Endothelial cell of umbilical vein (primary cell): ENCODE data around the gene SCTR. TPM values are rescaled to one million over a fixed set of nuclear protein-coding genes. Genes with fewer than 3 reads are reported as not detected.

ENCODE experiments used
- BruUV-seq: library from RNA; stranded (reverse); fragments of 400-500 nt; replicated peaks from 2 replicates; lab custom pipeline; 2021; lab: Mats Ljungman, UMichigan
- CTCF ChIA-PET: fragments of 300-600, 350-600 bp; sonication (Branson Sonifier 250); formaldehyde crosslinking; loops from one replicate; lab custom pipeline; 2021; ENCODE audit warnings: antibody characterized with exemption, inconsistent platforms; lab: Charles Lee
- POLR2A ChIA-PET: fragments of 300-600, 350-600 bp; sonication (Branson Sonifier 250); formaldehyde crosslinking; loops from one replicate; lab custom pipeline; 2021; ENCODE audit warnings: antibody characterized with exemption, inconsistent platforms; lab: Charles Lee
- DNase-seq: peaks from one replicate; pipeline ENCODE4 v3.0.0-alpha.2; 2011; ENCODE audit warnings: low read depth, low spot score
- FAIRE-seq: peaks from 2 replicates; lab custom pipeline; 2011; peaks lifted over from hg19 to GRCh38; lab: Jason Lieb, UNC
- H2AFZ ChIP-seq: 2 replicates; pipeline ENCODE4 v1.6.0; 2012; ENCODE audit warnings: low read depth, low read length, control low read depth, inconsistent platforms
- H3K27ac ChIP-seq: 2 replicates; pipeline ENCODE4 v1.5.1; 2011; ENCODE audit warnings: low read depth, mild to moderate bottlenecking, control low read depth, low read length, moderate library complexity; ENCODE audit not compliant: insufficient read depth
- H3K27me3 ChIP-seq, 2 experiments: 2 replicates each; pipeline versions ENCODE4 v1.6.0 to v1.6.1; 2011; ENCODE audit warnings: low read length in 2 of 2, mixed read lengths in 1 of 2; ENCODE audit not compliant: control insufficient read depth in 2 of 2, insufficient read depth in 2 of 2
- H3K36me3 ChIP-seq, 2 experiments: 2 replicates in 1 of 2; 3 replicates in 1 of 2; pipeline ENCODE4 v1.5.1; 2011; ENCODE audit warnings: low read length in 2 of 2, mild to moderate bottlenecking in 1 of 2, moderate library complexity in 1 of 2; ENCODE audit not compliant: control insufficient read depth in 2 of 2, insufficient read depth in 2 of 2; ENCODE audit errors: extremely low read depth in 1 of 2
- H3K4me1 ChIP-seq: 3 replicates; pipeline ENCODE4 v1.5.1; 2011; ENCODE audit warnings: mild to moderate bottlenecking, low read length; ENCODE audit not compliant: control insufficient read depth, insufficient read depth; ENCODE audit errors: extremely low read depth
- H3K4me2 ChIP-seq: 2 replicates; pipeline ENCODE4 v1.6.1; 2011; ENCODE audit warnings: low read length, control low read depth, mixed read lengths; ENCODE audit not compliant: insufficient read depth
- H3K4me3 ChIP-seq, 3 experiments: fragments of 200-600 bp in 1 of 3; sonication (generic), shearing (Covaris generic) in 1 of 3; replicated peaks in 1 of 3; 2 replicates each; pipeline ENCODE4 v1.5.1; 2011 to 2016; ENCODE audit warnings: control low read depth in 3 of 3, low read length in 3 of 3, mild to moderate bottlenecking in 2 of 3, inconsistent platforms in 1 of 3, low read depth in 1 of 3, moderate library complexity in 1 of 3; ENCODE audit not compliant: insufficient read depth in 1 of 3
- H3K79me2 ChIP-seq: 2 replicates; pipeline ENCODE4 v1.6.0; 2012; ENCODE audit warnings: low read length, inconsistent platforms; ENCODE audit not compliant: control insufficient read depth, insufficient read depth
- H3K9ac ChIP-seq: replicated peaks from 2 replicates; pipeline ENCODE3; 2011; ENCODE audit warnings: low read length, control low read depth; ENCODE audit not compliant: insufficient read depth; ENCODE audit errors: extremely low read depth
- H3K9me1 ChIP-seq: replicated peaks from 3 replicates; pipeline ENCODE4 v1.6.0; 2011; ENCODE audit warnings: mild to moderate bottlenecking, low read length; ENCODE audit not compliant: control insufficient read depth, insufficient read depth; ENCODE audit errors: extremely low read depth
- H3K9me3 ChIP-seq: replicated peaks from 2 replicates; pipeline ENCODE4 v1.5.1; 2012; ENCODE audit warnings: low read length, inconsistent platforms; ENCODE audit not compliant: control insufficient read depth, insufficient read depth
- H4K20me1 ChIP-seq: replicated peaks from 2 replicates; pipeline ENCODE3; 2011; ENCODE audit warnings: mild to moderate bottlenecking, low read length; ENCODE audit not compliant: control insufficient read depth, insufficient read depth; ENCODE audit errors: extremely low read depth
- EZH2 ChIP-seq: IDR thresholded peaks from 2 replicates; pipeline ENCODE4 v1.6.1; 2012; ENCODE audit warnings: borderline replicate concordance, low read depth, mild to moderate bottlenecking, moderate library complexity, low read length, inconsistent platforms; ENCODE audit not compliant: severe bottlenecking
- FOS ChIP-seq: IDR thresholded peaks from 2 replicates; pipeline ENCODE4 v1.6.1; 2011; ENCODE audit warnings: mild to moderate bottlenecking, low read length, moderate library complexity, borderline replicate concordance; ENCODE audit not compliant: insufficient read depth
- GATA2 ChIP-seq: IDR thresholded peaks from 2 replicates; pipeline ENCODE4 v1.7.0; 2011; ENCODE audit warnings: low read depth, mild to moderate bottlenecking, moderate library complexity, mixed read lengths, low read length; ENCODE audit not compliant: insufficient read length, insufficient read depth
- JUN ChIP-seq: IDR thresholded peaks from 2 replicates; pipeline ENCODE4 v1.6.1; 2011; ENCODE audit warnings: borderline replicate concordance, low read depth; ENCODE audit not compliant: insufficient read length, insufficient read depth
- MAX ChIP-seq: IDR thresholded peaks from 2 replicates; pipeline ENCODE4 v1.6.1; 2011; ENCODE audit not compliant: insufficient read depth, insufficient read length
- MYC ChIP-seq: IDR thresholded peaks from one replicate; pipeline ENCODE4 v1.6.1; 2011; ENCODE audit warnings: mild to moderate bottlenecking, low read depth, low read length
- POLR2A ChIP-seq: IDR thresholded peaks from 2 replicates; pipeline ENCODE4 v1.6.1; 2012; ENCODE audit warnings: low read depth, mild to moderate bottlenecking, control low read depth, low read length
- POLR2AphosphoS5 ChIP-seq: IDR thresholded peaks from 2 replicates; pipeline ENCODE4 v1.6.1; 2012; ENCODE audit warnings: low read depth, mild to moderate bottlenecking, control low read depth, low read length, moderate library complexity; ENCODE audit not compliant: insufficient read depth
- dilution Hi-C: fragments of 300-500 bp; cut with MboI; formaldehyde crosslinking; loops from one replicate; pipeline ENCODE4 v1.15.0; 2019; ENCODE audit warnings: low sequenced_read_pairs; ENCODE audit not compliant: extremely low pct_ligation_motif_present
- intact Hi-C: fragments of 100-400 bp; cut with micrococcal nuclease; formaldehyde crosslinking; loops from one replicate; pipeline ENCODE4 v1.10.0; 2022
- polyA plus RNA-seq, 4 experiments: library from polyadenylated mRNA; depleted of rRNA in 3 of 4; stranded (reverse) in 3 of 4; unstranded in 1 of 4; fragments of >200 nt; gene quantifications; 2 replicates each; pipeline versions ENCODE4 v1.2.1 to v1.2.3, GENCODE V29; 2011 to 2012; ENCODE audit warnings: missing spikeins in 1 of 4
- total RNA-seq: library from RNA; stranded (reverse); gene quantifications from 2 replicates; pipeline ENCODE4 v1.2.3, GENCODE V29; 2021
- TF ChIP-seq, protein P1 (sequence below), 2 donors: IDR thresholded peaks; 1 replicate in 1 of 2; 2 replicates in 1 of 2; pipeline ENCODE4 v1.5.1; 2011; ENCODE audit warnings: low read length in 2 of 2, mild to moderate bottlenecking in 2 of 2, moderate library complexity in 2 of 2, control low read depth in 1 of 2, inconsistent platforms in 1 of 2, low read depth in 1 of 2; ENCODE audit not compliant: insufficient read depth in 1 of 2; ENCODE audit errors: extremely low read depth in 1 of 2

Gene SCTR
- total and polyA plus RNA-seq, 2 donors (not counting 3 experiments of a cell fraction or from before 2014, with no cell fraction given), result not detected

- no peaks in the 10 kb centered on the region for H3K9me1 ChIP-seq
- ChIA-PET CTCF (no interaction called here), POLR2A (no interaction called here)
- H3K9ac ChIP-seq, result no peak overlapping the region
- H4K20me1 ChIP-seq, result no peaks in the 10 kb centered on the region
- H3K36me3 ChIP-seq, result no peaks in the 10 kb centered on the region
- dilution Hi-C loops (no loop called here), intact Hi-C loops (no loop called here)
- FAIRE-seq (no peak), DNase-seq (no peak)
- H3K4me1 ChIP-seq, result no peaks in the 10 kb centered on the region
- no TSS peak for BruUV-seq
- TF ChIP-seq EZH2 (no peak), GATA2 (no peak), FOS (no peak), POLR2AphosphoS5 (no peak), JUN (no peak), MAX (no peak), MYC (no peak), POLR2A (no peak)
- TF ChIP-seq, protein P1, sequence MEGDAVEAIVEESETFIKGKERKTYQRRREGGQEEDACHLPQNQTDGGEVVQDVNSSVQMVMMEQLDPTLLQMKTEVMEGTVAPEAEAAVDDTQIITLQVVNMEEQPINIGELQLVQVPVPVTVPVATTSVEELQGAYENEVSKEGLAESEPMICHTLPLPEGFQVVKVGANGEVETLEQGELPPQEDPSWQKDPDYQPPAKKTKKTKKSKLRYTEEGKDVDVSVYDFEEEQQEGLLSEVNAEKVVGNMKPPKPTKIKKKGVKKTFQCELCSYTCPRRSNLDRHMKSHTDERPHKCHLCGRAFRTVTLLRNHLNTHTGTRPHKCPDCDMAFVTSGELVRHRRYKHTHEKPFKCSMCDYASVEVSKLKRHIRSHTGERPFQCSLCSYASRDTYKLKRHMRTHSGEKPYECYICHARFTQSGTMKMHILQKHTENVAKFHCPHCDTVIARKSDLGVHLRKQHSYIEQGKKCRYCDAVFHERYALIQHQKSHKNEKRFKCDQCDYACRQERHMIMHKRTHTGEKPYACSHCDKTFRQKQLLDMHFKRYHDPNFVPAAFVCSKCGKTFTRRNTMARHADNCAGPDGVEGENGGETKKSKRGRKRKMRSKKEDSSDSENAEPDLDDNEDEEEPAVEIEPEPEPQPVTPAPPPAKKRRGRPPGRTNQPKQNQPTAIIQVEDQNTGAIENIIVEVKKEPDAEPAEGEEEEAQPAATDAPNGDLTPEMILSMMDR (IDR thresholded peaks at IDR 0.05; ENCODE audit: extremely low read depth in 1 of 2, insufficient read depth in 1 of 2, low read depth in 1 of 2, low read length in 2 of 2), result no peak
- no peaks in the 10 kb centered on the region for H3K9me3 ChIP-seq
- no peak overlapping the region for H3K27ac ChIP-seq
- no peak overlapping the region for H3K4me2 ChIP-seq
- no peaks in the 10 kb centered on the region for H3K79me2 ChIP-seq
- no peak overlapping the region for H3K4me3 ChIP-seq
- no peak overlapping the region for H2AFZ ChIP-seq
- H3K27me3 ChIP-seq, result peaks cover 0 to 2% of the 10 kb centered on the region in 2 experiments
Observed at GRCh38 chr2:119393971-119394748, 130.1 kb downstream of the SCTR start.

Other genes starting within 250 kb of the SCTR start
- gene C2orf76, start 157.6 kb downstream of the SCTR start, total RNA-seq, result 12.0 and 12.1 TPM in 2 replicates
- 6.0 and 7.4 TPM in 2 replicates for gene C2orf76, start 157.6 kb downstream of the SCTR start, polyA plus RNA-seq
- gene DBI, start 157.5 kb downstream of the SCTR start, total RNA-seq, result 214 and 245 TPM in 2 replicates
- gene DBI, start 157.5 kb downstream of the SCTR start, polyA plus RNA-seq, result 190 and 233 TPM in 2 replicates
- gene TMEM37, start 92.6 kb downstream of the SCTR start, total RNA-seq, result 2.9 and 3.5 TPM in 2 replicates
- 13.6 and 16.2 TPM in 2 replicates for gene TMEM37, start 92.6 kb downstream of the SCTR start, polyA plus RNA-seq
- not detected in 2 replicates for gene CFAP221, start 20.0 kb upstream of the SCTR start, total RNA-seq
- 0.05 and 0.06 TPM in 2 replicates for gene CFAP221, start 20.0 kb upstream of the SCTR start, polyA plus RNA-seq
- 9.8 and 11.5 TPM in 2 replicates for gene TMEM177, start 154.7 kb upstream of the SCTR start, total RNA-seq
- 20.2 and 25.8 TPM in 2 replicates for gene TMEM177, start 154.7 kb upstream of the SCTR start, polyA plus RNA-seq
- 26.1 and 29.6 TPM in 2 replicates for gene PTPN4, start 235.4 kb upstream of the SCTR start, total RNA-seq
- 3.5 and 6.8 TPM in 2 replicates for gene PTPN4, start 235.4 kb upstream of the SCTR start, polyA plus RNA-seq